H7 (cell line): ENCODE measurements around the gene SCCPDH. TPM values are rescaled to one million over a fixed set of nuclear protein-coding genes. Genes with fewer than 3 reads are reported as not detected.

Source experiments
- DNase-seq: peaks from one replicate; pipeline ENCODE4 v3.0.0; 2012
- H3K27me3 ChIP-seq: 2 replicates; pipeline ENCODE4 v1.6.0; 2011; ENCODE audit warnings: mild to moderate bottlenecking, low read length; ENCODE audit not compliant: control insufficient read depth, insufficient read depth
- H3K36me3 ChIP-seq: replicated peaks from 2 replicates; pipeline ENCODE4 v1.5.1; 2011; ENCODE audit warnings: low read length; ENCODE audit not compliant: control insufficient read depth, insufficient read depth
- H3K4me3 ChIP-seq: 2 replicates; pipeline ENCODE4 v1.5.1; 2011; ENCODE audit warnings: low read depth, mild to moderate bottlenecking, control low read depth, low read length, moderate library complexity; ENCODE audit not compliant: insufficient read depth
- total RNA-seq: library from RNA; depleted of rRNA; stranded (reverse); fragments of >200 nt; shearing (Covaris generic); gene quantifications from 2 replicates; pipeline ENCODE4 v1.2.3, GENCODE V29; 2014

The SCCPDH gene
- total RNA-seq, 1 experiment from 2014 or later, result 11.1 TPM

GRCh38 chr1:246790833-246791232 is 66.6 kb downstream of the SCCPDH start:
- no peak for DNase-seq

GRCh38 chr1:246791303-246791918 is 67.2 kb downstream of the SCCPDH start:
- Histone ChIP-seq H3K27me3 (no peaks in the 10 kb centered on the region; the same call in 1 of the 2 replicates), H3K4me3 (no peak overlapping the region), H3K36me3 (no peaks in the 10 kb centered on the region)
- DNase-seq, result peak; percentile 48

More at GRCh38 chr1:246790833-246791232, 66.6 kb downstream of the SCCPDH start:
- Histone ChIP-seq H3K36me3 (no peaks in the 10 kb centered on the region), H3K27me3 (no peaks in the 10 kb centered on the region; the same call in 1 of the 2 replicates), H3K4me3 (no peak overlapping the region)

GRCh38 chr1:246792603-246793002 is 68.4 kb downstream of the SCCPDH start:
- DNase-seq, result peak; percentile 52
- Histone ChIP-seq H3K4me3 (no peak overlapping the region), H3K36me3 (no peaks in the 10 kb centered on the region), H3K27me3 (no peaks in the 10 kb centered on the region; the same call in 1 of the 2 replicates)

GRCh38 chr1:246793356-246793896 is 69.2 kb downstream of the SCCPDH start:
- Histone ChIP-seq H3K36me3 (no peaks in the 10 kb centered on the region), H3K4me3 (no peak overlapping the region)

GRCh38 chr1:246794048-246794827 is 70.0 kb downstream of the SCCPDH start:
- H3K4me3 ChIP-seq, result peak overlapping the region; percentile 3; the same call in 1 of the 2 replicates
- no peaks in the 10 kb centered on the region for H3K36me3 ChIP-seq
- H3K27me3 ChIP-seq, result no peaks in the 10 kb centered on the region; the same call in 1 of the 2 replicates
- DNase-seq, result peak; percentile 67

More at GRCh38 chr1:246793356-246793896, 69.2 kb downstream of the SCCPDH start:
- H3K27me3 ChIP-seq, result no peaks in the 10 kb centered on the region; the same call in 1 of the 2 replicates
- DNase-seq, result no peak

- H3K36me3 ChIP-seq, result no peaks in the 10 kb centered on the region
- H3K27me3 ChIP-seq, result no peaks in the 10 kb centered on the region
- no peak overlapping the region for H3K4me3 ChIP-seq
- peak; percentile 86 for DNase-seq
Observed at GRCh38 chr1:246794828-246795671, 70.8 kb downstream of the SCCPDH start.

GRCh38 chr1:246795906-246796694 is 71.9 kb downstream of the SCCPDH start:
- DNase-seq, result no peak
- no peak overlapping the region for H3K4me3 ChIP-seq
- no peaks in the 10 kb centered on the region for H3K27me3 ChIP-seq
- no peaks in the 10 kb centered on the region for H3K36me3 ChIP-seq

GRCh38 chr1:246797157-246797556 is 72.9 kb downstream of the SCCPDH start:
- H3K4me3 ChIP-seq, result no peak overlapping the region
- no peaks in the 10 kb centered on the region for H3K27me3 ChIP-seq
- DNase-seq, result no peak
- H3K36me3 ChIP-seq, result no peaks in the 10 kb centered on the region

GRCh38 chr1:246797597-246797996 is 73.4 kb downstream of the SCCPDH start:
- no peaks in the 10 kb centered on the region for H3K36me3 ChIP-seq
- no peak overlapping the region for H3K4me3 ChIP-seq
- no peak for DNase-seq
- H3K27me3 ChIP-seq, result no peaks in the 10 kb centered on the region

- Histone ChIP-seq H3K27me3 (no peaks in the 10 kb centered on the region), H3K4me3 (no peak overlapping the region), H3K36me3 (no peaks in the 10 kb centered on the region)
- no peak for DNase-seq
Observed at GRCh38 chr1:246798107-246798506, 73.9 kb downstream of the SCCPDH start.

- H3K4me3 ChIP-seq, result no peak overlapping the region
- no peak for DNase-seq
- H3K27me3 ChIP-seq, result no peaks in the 10 kb centered on the region
- H3K36me3 ChIP-seq, result no peaks in the 10 kb centered on the region
Observed at GRCh38 chr1:246798606-246799496, 74.6 kb downstream of the SCCPDH start.

- no peaks in the 10 kb centered on the region for H3K36me3 ChIP-seq
- H3K4me3 ChIP-seq, result no peak overlapping the region
- DNase-seq, result no peak
- H3K27me3 ChIP-seq, result no peaks in the 10 kb centered on the region
Observed at GRCh38 chr1:246800356-246800755, 76.1 kb downstream of the SCCPDH start.

- H3K4me3 ChIP-seq, result no peak overlapping the region
- DNase-seq, result no peak
- H3K36me3 ChIP-seq, result no peaks in the 10 kb centered on the region
- H3K27me3 ChIP-seq, result no peaks in the 10 kb centered on the region
Observed at GRCh38 chr1:246800756-246801155, 76.5 kb downstream of the SCCPDH start.
